B cell (primary cell): ENCODE measurements around the gene GMIP. TPM values are rescaled to one million over a fixed set of nuclear protein-coding genes. Genes with fewer than 3 reads are reported as not detected.

Source experiments
- ATAC-seq: fragments of 200-7000 bp; cut with Tn5 transposase; one replicate; pipeline ENCODE4 v1.10.0; 2021; ENCODE audit warnings: low read depth, mild to moderate bottlenecking, moderate number of reproducible peaks, moderate library complexity
- CTCF ChIA-PET: fragments of 350-600 bp; sonication (Branson Sonifier 250); formaldehyde crosslinking; loops from one replicate; lab custom pipeline; 2021; ENCODE audit warnings: antibody characterized with exemption, inconsistent platforms; lab: Charles Lee
- POLR2A ChIA-PET: fragments of 350-600 bp; sonication (Branson Sonifier 250); formaldehyde crosslinking; loops from one replicate; lab custom pipeline; 2021; ENCODE audit warnings: antibody characterized with exemption; lab: Charles Lee
- DNase-seq: peaks from one replicate; pipeline ENCODE4 v3.0.0; 2013
- H2AFZ ChIP-seq: 2 replicates; pipeline ENCODE4 v1.6.1; 2012; ENCODE audit warnings: mild to moderate bottlenecking, low read depth, low read length; ENCODE audit not compliant: insufficient read depth, poor library complexity, severe bottlenecking
- H3K27ac ChIP-seq, 2 donors: 1 replicate in 1 of 2; 2 replicates in 1 of 2; pipeline ENCODE4 v1.5.1; 2012 to 2013; ENCODE audit warnings: low read length in 2 of 2, mild to moderate bottlenecking in 2 of 2, moderate library complexity in 1 of 2
- H3K27me3 ChIP-seq, 4 experiments: fragments of 200-600 bp in 1 of 4; sonication (generic) in 1 of 4; replicated peaks in 1 of 4; 1 replicate in 2 of 4; 2 replicates in 2 of 4; pipeline versions ENCODE4 v1.6.1 to v1.7.0; 2013 to 2016; ENCODE audit warnings: low read length in 3 of 4, mild to moderate bottlenecking in 2 of 4, mixed read lengths in 1 of 4, moderate library complexity in 1 of 4; ENCODE audit not compliant: insufficient read depth in 4 of 4, control insufficient read depth in 3 of 4; ENCODE audit errors: control extremely low read depth in 1 of 4
- H3K36me3 ChIP-seq, 2 experiments: replicated peaks in 1 of 2; 1 replicate in 1 of 2; 2 replicates in 1 of 2; pipeline versions ENCODE4 v1.6.1 to v1.7.1; 2013; ENCODE audit warnings: low read length in 1 of 2; ENCODE audit not compliant: insufficient read depth in 2 of 2, control insufficient read depth in 1 of 2; ENCODE audit errors: control extremely low read depth in 1 of 2, extremely low read depth in 1 of 2
- H3K4me1 ChIP-seq, 2 donors: fragments of 200-600 bp in 1 of 2; sonication (generic) in 1 of 2; 1 replicate in 1 of 2; 2 replicates in 1 of 2; pipeline versions ENCODE4 v1.5.1 to v1.6.1; 2013 to 2017; ENCODE audit warnings: low read length in 2 of 2; ENCODE audit not compliant: control insufficient read depth in 2 of 2, insufficient read depth in 2 of 2
- H3K4me2 ChIP-seq: replicated peaks from 2 replicates; pipeline ENCODE3; 2012; ENCODE audit warnings: mild to moderate bottlenecking, low read depth, low read length; ENCODE audit not compliant: poor library complexity, severe bottlenecking
- H3K4me3 ChIP-seq, 5 experiments: fragments of 200-600 bp in 1 of 5; sonication (generic) in 1 of 5; 1 replicate in 3 of 5; 2 replicates in 2 of 5; pipeline versions ENCODE4 v1.5.1 to v1.7.0; 2011 to 2016; ENCODE audit warnings: low read length in 4 of 5, mild to moderate bottlenecking in 4 of 5, low read depth in 2 of 5, control low read depth in 1 of 5, moderate library complexity in 1 of 5; ENCODE audit not compliant: insufficient read depth in 1 of 5; ENCODE audit errors: control extremely low read depth in 1 of 5, extremely low read depth in 1 of 5
- H3K79me2 ChIP-seq: fragments of 200-600 bp; sonication (generic); one replicate; pipeline ENCODE4 v1.6.0; 2016; ENCODE audit warnings: low read length; ENCODE audit not compliant: control insufficient read depth, insufficient read depth
- H3K9ac ChIP-seq: fragments of 200-600 bp; sonication (generic); 2 replicates; pipeline ENCODE4 v1.6.1; 2017; ENCODE audit warnings: mild to moderate bottlenecking, low read length, moderate library complexity
- H3K9me3 ChIP-seq, 3 donors: one replicate each; pipeline versions ENCODE4 v1.6.1 to v1.7.1; 2013; ENCODE audit warnings: low read length in 2 of 3; ENCODE audit not compliant: control insufficient read depth in 2 of 3, insufficient read depth in 1 of 3; ENCODE audit errors: control extremely low read depth in 1 of 3
- H4K20me1 ChIP-seq: 2 replicates; pipeline ENCODE4 v1.6.0; 2012; ENCODE audit warnings: mild to moderate bottlenecking, low read length; ENCODE audit not compliant: insufficient read depth, control insufficient read depth, poor library complexity, severe bottlenecking
- H3K27ac Mint-ChIP-seq: one replicate; pipeline ENCODE4 v1.8.0; 2021; ENCODE audit warnings: mixed read lengths
- H3K27me3 Mint-ChIP-seq: one replicate; pipeline ENCODE4 v1.8.0; 2021; ENCODE audit warnings: mixed read lengths
- H3K4me1 Mint-ChIP-seq: one replicate; pipeline ENCODE4 v1.8.0; 2021; ENCODE audit warnings: mixed read lengths
- H3K4me3 Mint-ChIP-seq: one replicate; pipeline ENCODE4 v1.8.0; 2021; ENCODE audit warnings: mixed read lengths
- H3K9me3 Mint-ChIP-seq: one replicate; pipeline ENCODE4 v1.8.0; 2022; ENCODE audit warnings: mixed read lengths; ENCODE audit not compliant: insufficient read depth
- EZH2 ChIP-seq: IDR thresholded peaks from 2 replicates; pipeline ENCODE4 v1.6.1; 2012; ENCODE audit warnings: borderline replicate concordance, low read depth, mild to moderate bottlenecking, moderate library complexity, low read length; ENCODE audit not compliant: insufficient read depth, poor library complexity, severe bottlenecking
- WGBS: methylation state at CpG from one replicate; pipeline ENCODE4 v1.1.5; 2013; ENCODE audit warnings: missing lambda C conversion rate; ENCODE audit not compliant: insufficient coverage; 5-methylcytosine and 5-hydroxymethylcytosine counted together
- intact Hi-C: fragments of 100-400 bp; cut with micrococcal nuclease; formaldehyde crosslinking; loops from one replicate; pipeline ENCODE4 v1.10.0; 2022
- polyA plus RNA-seq: library from polyadenylated mRNA; depleted of rRNA; stranded (reverse); fragments of >200 nt; gene quantifications from 2 replicates; pipeline ENCODE4 v1.2.3, GENCODE V29; 2012
- total RNA-seq, 2 donors: library from RNA; stranded (reverse); fragments of 120-200 nt in 1 of 2; gene quantifications; 1 replicate in 1 of 2; 2 replicates in 1 of 2; pipeline versions ENCODE4 v1.2.3 to v1.2.4, GENCODE V29; 2013 to 2022
- TF ChIP-seq, protein P1 (sequence below): fragments of 200-600 bp; IDR thresholded peaks from one replicate; pipeline ENCODE4 v1.8.0; 2022; ENCODE audit warnings: antibody characterized with exemption, mild to moderate bottlenecking

Gene GMIP
- total and polyA plus RNA-seq, 2 donors (not counting 1 experiment from before 2014, with no cell fraction given): 57.0 to 112 TPM

DNA sequence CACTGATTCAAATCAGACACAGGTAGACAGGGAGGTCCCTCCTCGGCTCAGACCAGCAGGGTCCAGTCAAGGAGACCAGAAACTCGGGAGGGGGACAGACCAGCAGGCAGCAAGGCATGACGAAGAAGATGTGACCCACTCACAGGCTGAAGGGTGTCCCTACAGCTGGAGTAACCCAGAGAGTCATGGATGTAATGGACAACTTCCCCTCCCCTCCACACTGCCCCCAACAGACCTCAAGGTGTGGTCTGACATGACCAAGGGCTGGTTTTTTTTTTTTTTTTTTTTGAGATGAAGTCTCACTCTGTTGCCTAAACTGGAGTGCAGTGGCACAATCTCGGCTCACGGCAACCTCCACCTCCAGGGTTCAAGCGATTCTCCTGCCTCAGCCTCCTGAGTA lies 59.1 kb downstream of the GMIP start:
- no peak overlapping the region for H2AFZ ChIP-seq
- no peaks in the 10 kb centered on the region for H3K79me2 ChIP-seq
- no peaks in the 10 kb centered on the region for H3K27me3 Mint-ChIP-seq
- no peak for ATAC-seq
- no peaks in the 10 kb centered on the region for H3K27me3 ChIP-seq
- no peaks in the 10 kb centered on the region for H3K9me3 Mint-ChIP-seq
- no peaks in the 10 kb centered on the region for H3K4me1 ChIP-seq
- no peaks in the 10 kb centered on the region for H4K20me1 ChIP-seq
- H3K4me3 Mint-ChIP-seq: no peak overlapping the region
- ChIA-PET POLR2A (no interaction called here), CTCF (interaction anchor here (1.0 kb wide), 1 partner anchor 52 kb away, joined by 3 read pairs; no protein-coding TSS in a partner anchor)
- no peak for TF ChIP-seq EZH2
- TF ChIP-seq, protein P1, sequence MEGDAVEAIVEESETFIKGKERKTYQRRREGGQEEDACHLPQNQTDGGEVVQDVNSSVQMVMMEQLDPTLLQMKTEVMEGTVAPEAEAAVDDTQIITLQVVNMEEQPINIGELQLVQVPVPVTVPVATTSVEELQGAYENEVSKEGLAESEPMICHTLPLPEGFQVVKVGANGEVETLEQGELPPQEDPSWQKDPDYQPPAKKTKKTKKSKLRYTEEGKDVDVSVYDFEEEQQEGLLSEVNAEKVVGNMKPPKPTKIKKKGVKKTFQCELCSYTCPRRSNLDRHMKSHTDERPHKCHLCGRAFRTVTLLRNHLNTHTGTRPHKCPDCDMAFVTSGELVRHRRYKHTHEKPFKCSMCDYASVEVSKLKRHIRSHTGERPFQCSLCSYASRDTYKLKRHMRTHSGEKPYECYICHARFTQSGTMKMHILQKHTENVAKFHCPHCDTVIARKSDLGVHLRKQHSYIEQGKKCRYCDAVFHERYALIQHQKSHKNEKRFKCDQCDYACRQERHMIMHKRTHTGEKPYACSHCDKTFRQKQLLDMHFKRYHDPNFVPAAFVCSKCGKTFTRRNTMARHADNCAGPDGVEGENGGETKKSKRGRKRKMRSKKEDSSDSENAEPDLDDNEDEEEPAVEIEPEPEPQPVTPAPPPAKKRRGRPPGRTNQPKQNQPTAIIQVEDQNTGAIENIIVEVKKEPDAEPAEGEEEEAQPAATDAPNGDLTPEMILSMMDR: no peak
- peak; percentile 1 for DNase-seq
- H3K27ac Mint-ChIP-seq: no peak overlapping the region
- H3K36me3 ChIP-seq: no peaks in the 10 kb centered on the region
- H3K9me3 ChIP-seq: no peaks in the 10 kb centered on the region
- no peak overlapping the region for H3K4me3 ChIP-seq
- no peak overlapping the region for H3K9ac ChIP-seq
- H3K27ac ChIP-seq: no peak overlapping the region
- intact Hi-C loops: no loop called here
- WGBS: 93% methylated on average over 3 of the region's 6 CpGs
- no peak overlapping the region for H3K4me2 ChIP-seq
- H3K4me1 Mint-ChIP-seq: no peaks in the 10 kb centered on the region

GRCh38 chr19:19582471-19582870 lies 61.0 kb downstream of the GMIP start:
- POLR2A ChIA-PET: no interaction called here
- no peak overlapping the region for H3K9ac ChIP-seq
- Mint-ChIP-seq H3K4me3 (no peak overlapping the region), H3K4me1 (no peaks in the 10 kb centered on the region), H3K27ac (no peak overlapping the region), H3K27me3 (no peaks in the 10 kb centered on the region), H3K9me3 (no peaks in the 10 kb centered on the region)
- 100% methylated on average over 5 of the region's 6 CpGs for WGBS
- no peak overlapping the region for H3K4me2 ChIP-seq
- no peaks in the 10 kb centered on the region for H3K4me1 ChIP-seq
- ATAC-seq: no peak
- H2AFZ ChIP-seq: no peak overlapping the region
- no peaks in the 10 kb centered on the region for H3K36me3 ChIP-seq
- intact Hi-C loops: no loop called here
- H4K20me1 ChIP-seq: no peaks in the 10 kb centered on the region
- no peak for TF ChIP-seq EZH2
- TF ChIP-seq, protein P1: no peak
- H3K27ac ChIP-seq: no peak overlapping the region
- DNase-seq: no peak
- H3K27me3 ChIP-seq: no peaks in the 10 kb centered on the region
- H3K79me2 ChIP-seq: no peaks in the 10 kb centered on the region
- H3K4me3 ChIP-seq: no peak overlapping the region
- CTCF ChIA-PET: no interaction called here
- H3K9me3 ChIP-seq: no peaks in the 10 kb centered on the region
